HEK293 (cell line): ENCODE data around the gene TNIP1.

Experiments
- CTCF ChIA-PET: fragments of 350-600 bp; formaldehyde crosslinking; extraction: SDS; loops from one replicate; lab custom pipeline; 2021; ENCODE audit warnings: antibody characterized with exemption; lab: Yijun Ruan, JAX
- POLR2A ChIA-PET: fragments of 300-600 bp; formaldehyde crosslinking; extraction: SDS; loops from one replicate; lab custom pipeline; 2020; ENCODE audit warnings: antibody characterized with exemption, inconsistent platforms; lab: Yijun Ruan, JAX
- H3K27ac ChIP-seq: fragments of 200-500 bp; sonication (Bioruptor generic); 2 replicates; pipeline ENCODE4 v1.5.1; 2014; ENCODE audit warnings: low read depth, low read length, control low read depth, inconsistent platforms; ENCODE audit errors: extremely low read depth
- H3K36me3 ChIP-seq, 2 experiments: fragments of 200-500 bp in 1 of 2; sonication (Bioruptor generic) in 1 of 2; 1 replicate in 1 of 2; 2 replicates in 1 of 2; pipeline ENCODE4 v1.5.1; 2014 to 2017; ENCODE audit warnings: inconsistent platforms in 2 of 2, low read length in 2 of 2; ENCODE audit not compliant: control insufficient read depth in 2 of 2, insufficient read depth in 1 of 2
- H3K4me1 ChIP-seq: fragments of 200-500 bp; sonication (Bioruptor generic); 2 replicates; pipeline ENCODE4 v1.5.1; 2014; ENCODE audit warnings: mild to moderate bottlenecking, low read length, inconsistent platforms; ENCODE audit not compliant: control insufficient read depth, insufficient read depth
- H3K4me3 ChIP-seq: 2 replicates; pipeline ENCODE4 v1.5.1; 2011; ENCODE audit warnings: low read depth, mild to moderate bottlenecking, control low read depth, low read length, moderate library complexity
- H3K9me3 ChIP-seq: fragments of 200-500 bp; sonication (Bioruptor generic); 2 replicates; pipeline ENCODE4 v1.5.1; 2014; ENCODE audit warnings: low read depth, low read length, inconsistent platforms; ENCODE audit not compliant: control insufficient read depth, insufficient read depth
- GLI2 ChIP-seq: fragments of 450-650 bp; formaldehyde crosslinking; IDR thresholded peaks from 2 replicates; pipeline ENCODE4; 2017; ENCODE audit warnings: missing biosample characterization, missing genetic modification characterization, low read depth, borderline replicate concordance
- GLIS1 ChIP-seq: fragments of 450-650 bp; formaldehyde crosslinking; IDR thresholded peaks from 2 replicates; pipeline ENCODE4 v1.5.1; 2016; ENCODE audit warnings: missing biosample characterization, missing genetic modification characterization
- KLF8 ChIP-seq: fragments of 450-650 bp; formaldehyde crosslinking; IDR thresholded peaks from 2 replicates; pipeline ENCODE4 v1.5.1; 2016; ENCODE audit warnings: missing biosample characterization, missing genetic modification characterization
- SCRT2 ChIP-seq: fragments of 450-650 bp; formaldehyde crosslinking; IDR thresholded peaks from 2 replicates; pipeline ENCODE4 v1.5.1; 2016; ENCODE audit warnings: missing biosample characterization, missing genetic modification characterization
- SP3 ChIP-seq: fragments of 450-650 bp; formaldehyde crosslinking; IDR thresholded peaks from 2 replicates; pipeline ENCODE4 v1.5.1; 2016; ENCODE audit warnings: missing biosample characterization, missing genetic modification characterization
- TSHZ1 ChIP-seq: fragments of 450-650 bp; formaldehyde crosslinking; IDR thresholded peaks from 2 replicates; pipeline ENCODE4 v1.5.1; 2016; ENCODE audit warnings: missing biosample characterization, missing genetic modification characterization, borderline replicate concordance
- ZBTB17 ChIP-seq: fragments of 450-650 bp; formaldehyde crosslinking; IDR thresholded peaks from 2 replicates; pipeline ENCODE4 v1.5.1; 2016; ENCODE audit warnings: missing biosample characterization, missing genetic modification characterization
- ZBTB49 ChIP-seq: fragments of 450-650 bp; formaldehyde crosslinking; IDR thresholded peaks from 2 replicates; pipeline ENCODE4 v1.5.1; 2016; ENCODE audit warnings: missing biosample characterization, missing genetic modification characterization, low read depth
- ZFHX2 ChIP-seq: fragments of 450-650 bp; formaldehyde crosslinking; conservative IDR thresholded peaks from 2 replicates; pipeline ENCODE4 v1.5.1; 2016; ENCODE audit warnings: missing biosample characterization, missing genetic modification characterization
- ZNF138 ChIP-seq: fragments of 450-650 bp; formaldehyde crosslinking; IDR thresholded peaks from 2 replicates; pipeline ENCODE4 v1.5.1; 2016; ENCODE audit warnings: missing biosample characterization, missing genetic modification characterization, borderline replicate concordance
- ZNF2 ChIP-seq: fragments of 450-650 bp; formaldehyde crosslinking; IDR thresholded peaks from 2 replicates; pipeline ENCODE4 v1.5.1; 2016; ENCODE audit warnings: missing biosample characterization, missing genetic modification characterization
- ZNF280C ChIP-seq: fragments of 450-650 bp; formaldehyde crosslinking; IDR thresholded peaks from 2 replicates; pipeline ENCODE4 v1.5.1; 2016; ENCODE audit warnings: missing biosample characterization, missing genetic modification characterization
- ZNF292 ChIP-seq: fragments of 450-650 bp; formaldehyde crosslinking; IDR thresholded peaks from 2 replicates; pipeline ENCODE4 v1.5.1; 2016; ENCODE audit warnings: low read depth, missing biosample characterization, missing genetic modification characterization, borderline replicate concordance
- ZNF366 ChIP-seq: fragments of 450-650 bp; formaldehyde crosslinking; conservative IDR thresholded peaks from 2 replicates; pipeline ENCODE4 v1.5.1; 2016; ENCODE audit warnings: missing biosample characterization, missing genetic modification characterization
- ZNF433 ChIP-seq: fragments of 450-650 bp; formaldehyde crosslinking; IDR thresholded peaks from 2 replicates; pipeline ENCODE4 v1.5.1; 2016; ENCODE audit warnings: missing biosample characterization, missing genetic modification characterization, low read depth
- ZNF501 ChIP-seq: fragments of 450-650 bp; formaldehyde crosslinking; IDR thresholded peaks from 2 replicates; pipeline ENCODE4 v1.5.1; 2016; ENCODE audit warnings: missing biosample characterization, missing genetic modification characterization
- ZNF530 ChIP-seq: fragments of 450-650 bp; formaldehyde crosslinking; IDR thresholded peaks from 2 replicates; pipeline ENCODE4 v1.5.1; 2016; ENCODE audit warnings: low read depth, missing biosample characterization, missing genetic modification characterization
- ZNF544 ChIP-seq: fragments of 450-650 bp; formaldehyde crosslinking; IDR thresholded peaks from 2 replicates; pipeline ENCODE4 v1.5.0; 2017; ENCODE audit warnings: missing biosample characterization, missing genetic modification characterization
- ZNF600 ChIP-seq: fragments of 450-650 bp; formaldehyde crosslinking; IDR thresholded peaks from 2 replicates; pipeline ENCODE4 v1.5.1; 2016; ENCODE audit warnings: missing biosample characterization, missing genetic modification characterization
- ZNF677 ChIP-seq: fragments of 450-650 bp; IDR thresholded peaks from 2 replicates; pipeline ENCODE4 v1.5.0; 2018; ENCODE audit warnings: missing biosample characterization, mild to moderate bottlenecking, missing genetic modification characterization, moderate library complexity
- ZSCAN30 ChIP-seq: fragments of 450-650 bp; IDR thresholded peaks from 2 replicates; pipeline ENCODE4 v1.5.1; 2018; ENCODE audit warnings: missing biosample characterization, mild to moderate bottlenecking, missing genetic modification characterization, moderate library complexity
- TF ChIP-seq, protein P1 (sequence below): fragments of 450-650 bp; formaldehyde crosslinking; conservative IDR thresholded peaks from 2 replicates; pipeline ENCODE4 v1.5.1; 2016; ENCODE audit warnings: low read depth, missing biosample characterization, missing genetic modification characterization

Gene TNIP1

GRCh38 chr5:151005950-151006576 lies 74.8 kb downstream of the TNIP1 start (continued):
- no peak for TF ChIP-seq GLI2 (tag by site-specific recombination)
- no peak for TF ChIP-seq SCRT2 (tag by site-specific recombination)
- TF ChIP-seq, protein P1, sequence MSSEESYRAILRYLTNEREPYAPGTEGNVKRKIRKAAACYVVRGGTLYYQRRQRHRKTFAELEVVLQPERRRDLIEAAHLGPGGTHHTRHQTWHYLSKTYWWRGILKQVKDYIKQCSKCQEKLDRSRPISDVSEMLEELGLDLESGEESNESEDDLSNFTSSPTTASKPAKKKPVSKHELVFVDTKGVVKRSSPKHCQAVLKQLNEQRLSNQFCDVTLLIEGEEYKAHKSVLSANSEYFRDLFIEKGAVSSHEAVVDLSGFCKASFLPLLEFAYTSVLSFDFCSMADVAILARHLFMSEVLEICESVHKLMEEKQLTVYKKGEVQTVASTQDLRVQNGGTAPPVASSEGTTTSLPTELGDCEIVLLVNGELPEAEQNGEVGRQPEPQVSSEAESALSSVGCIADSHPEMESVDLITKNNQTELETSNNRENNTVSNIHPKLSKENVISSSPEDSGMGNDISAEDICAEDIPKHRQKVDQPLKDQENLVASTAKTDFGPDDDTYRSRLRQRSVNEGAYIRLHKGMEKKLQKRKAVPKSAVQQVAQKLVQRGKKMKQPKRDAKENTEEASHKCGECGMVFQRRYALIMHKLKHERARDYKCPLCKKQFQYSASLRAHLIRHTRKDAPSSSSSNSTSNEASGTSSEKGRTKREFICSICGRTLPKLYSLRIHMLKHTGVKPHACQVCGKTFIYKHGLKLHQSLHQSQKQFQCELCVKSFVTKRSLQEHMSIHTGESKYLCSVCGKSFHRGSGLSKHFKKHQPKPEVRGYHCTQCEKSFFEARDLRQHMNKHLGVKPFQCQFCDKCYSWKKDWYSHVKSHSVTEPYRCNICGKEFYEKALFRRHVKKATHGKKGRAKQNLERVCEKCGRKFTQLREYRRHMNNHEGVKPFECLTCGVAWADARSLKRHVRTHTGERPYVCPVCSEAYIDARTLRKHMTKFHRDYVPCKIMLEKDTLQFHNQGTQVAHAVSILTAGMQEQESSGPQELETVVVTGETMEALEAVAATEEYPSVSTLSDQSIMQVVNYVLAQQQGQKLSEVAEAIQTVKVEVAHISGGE (tag by site-specific recombination) = no peak
- no peak for TF ChIP-seq ZNF138 (tag by site-specific recombination)
- no peak for TF ChIP-seq ZNF280C
- TF ChIP-seq ZNF292 = no peak
- TF ChIP-seq, all 188 proteins: peak for 3

- no peaks in the 10 kb centered on the region for H3K4me1 ChIP-seq
- H3K36me3 ChIP-seq = no peaks in the 10 kb centered on the region
- H3K27ac ChIP-seq = no peak overlapping the region
- CTCF ChIA-PET = interaction anchor here (0.5 to 2.5 kb wide), 7 partner anchors 42 to 1642 kb away, joined by 3 to 13 read pairs (median 3); no protein-coding TSS in a partner anchor
- POLR2A ChIA-PET = interaction anchor here (0.5 kb wide), 1 partner anchor 143 kb away, joined by 3 read pairs; no protein-coding TSS in a partner anchor
- TF ChIP-seq ZNF433 (tag by site-specific recombination) = no peak
- TF ChIP-seq ZNF2 (tag by site-specific recombination) = no peak
- TF ChIP-seq ZSCAN30 (tag by site-specific recombination) = no peak
- no peak for TF ChIP-seq ZNF501 (tag by site-specific recombination)
- no peak for TF ChIP-seq ZNF366 (tag by site-specific recombination)
- TF ChIP-seq ZFHX2 (tag by site-specific recombination) = no peak
- TF ChIP-seq GLI2 (tag by site-specific recombination) = no peak
- TF ChIP-seq ZNF530 = no peak
- no peak for TF ChIP-seq ZNF600
- TF ChIP-seq ZNF292 = no peak
- no peak for TF ChIP-seq ZNF677 (tag by site-specific recombination)
- no peak for TF ChIP-seq ZBTB49
- no peak for TF ChIP-seq TSHZ1
- TF ChIP-seq ZNF544 (tag by site-specific recombination) = no peak
- no peak for TF ChIP-seq GLIS1
- TF ChIP-seq ZBTB17 (tag by site-specific recombination) = no peak
- no peak for TF ChIP-seq KLF8 (tag by site-specific recombination)
- TF ChIP-seq SP3 = no peak
- TF ChIP-seq, all 188 proteins: peak for 0
- no peak overlapping the region for H3K4me3 ChIP-seq
- no peaks in the 10 kb centered on the region for H3K9me3 ChIP-seq
These were observed 75.5 kb downstream of the TNIP1 start for GRCh38 chr5:151005187-151005949.
